Spinal cord (tissue), 10 donors: ENCODE data around the gene ZNF574. TPM values are rescaled to one million over a fixed set of nuclear protein-coding genes. Genes with fewer than 3 reads are reported as not detected.

ENCODE experiments used
- DNase-seq, 6 donors: peaks; one replicate each; pipeline versions ENCODE4 v3.0.0 to v3.0.0-alpha.2; 2013 to 2015; ENCODE audit warnings: low spot score in 6 of 6, low read depth in 4 of 6
- H3K27ac ChIP-seq: one replicate; pipeline ENCODE4 v1.5.1; 2013; ENCODE audit warnings: low read depth, low read length, control low read depth
- H3K27me3 ChIP-seq: one replicate; pipeline ENCODE4 v1.6.1; 2013; ENCODE audit warnings: low read length; ENCODE audit not compliant: control insufficient read depth, insufficient read depth
- H3K36me3 ChIP-seq: one replicate; pipeline ENCODE4 v1.6.1; 2013; ENCODE audit warnings: low read length; ENCODE audit not compliant: control insufficient read depth, insufficient read depth
- H3K4me1 ChIP-seq: one replicate; pipeline ENCODE4 v1.6.1; 2013; ENCODE audit warnings: low read length; ENCODE audit not compliant: control insufficient read depth, insufficient read depth
- H3K4me3 ChIP-seq: one replicate; pipeline ENCODE4 v1.5.1; 2013; ENCODE audit warnings: low read depth, low read length, control low read depth
- H3K9me3 ChIP-seq: one replicate; pipeline ENCODE4 v1.6.1; 2013; ENCODE audit warnings: low read length; ENCODE audit not compliant: control insufficient read depth, insufficient read depth
- WGBS: methylation state at CpG from one replicate; pipeline ENCODE4 v1.1.5; 2013; ENCODE audit warnings: missing lambda C conversion rate; ENCODE audit not compliant: insufficient coverage; 5-methylcytosine and 5-hydroxymethylcytosine counted together
- polyA plus RNA-seq, 2 donors: library from polyadenylated mRNA; unstranded; fragments of 120-200 nt; gene quantifications; one replicate each; pipeline ENCODE4 v1.2.1, GENCODE V29; 2013; ENCODE audit not compliant: insufficient read length in 2 of 2
- total RNA-seq, 2 donors: library from RNA; depleted of rRNA in 1 of 2; stranded (reverse); fragments of 120-200 nt in 1 of 2; fragments of >200 nt in 1 of 2; gene quantifications; one replicate each; pipeline versions ENCODE4 v1.2.3 to v1.2.4, GENCODE V29; 2013 to 2014
- donor health status: healthy.

Gene ZNF574
- total and polyA plus RNA-seq, 4 donors: 7.6 to 19.4 (median 14.0) TPM

GRCh38 chr19:42108527-42109389, 32.8 kb downstream of the ZNF574 start:
- Histone ChIP-seq H3K4me1 (peaks cover 3% of the 10 kb centered on the region), H3K4me3 (no peak overlapping the region), H3K27ac (no peak overlapping the region), H3K9me3 (no peaks in the 10 kb centered on the region), H3K27me3 (no peaks in the 10 kb centered on the region), H3K36me3 (peaks cover 3% of the 10 kb centered on the region)
- peak; percentile 21 to 95 (median 68) for DNase-seq
- WGBS: 20% methylated on average over 11 of the region's 16 CpGs

- H3K4me1 ChIP-seq: peaks cover 12% of the 10 kb centered on the region
- no CpG with 5 or more reads among the region's 3 CpGs for WGBS
- no peaks in the 10 kb centered on the region for H3K27me3 ChIP-seq
- no peak overlapping the region for H3K4me3 ChIP-seq
- no peak overlapping the region for H3K27ac ChIP-seq
- no peak for DNase-seq
- H3K36me3 ChIP-seq: peaks cover 3% of the 10 kb centered on the region
- H3K9me3 ChIP-seq: no peaks in the 10 kb centered on the region
Observed at GRCh38 chr19:42109896-42110295, 33.9 kb downstream of the ZNF574 start.

- Histone ChIP-seq H3K9me3 (no peaks in the 10 kb centered on the region), H3K27me3 (no peaks in the 10 kb centered on the region), H3K4me3 (no peak overlapping the region), H3K36me3 (peaks cover 7% of the 10 kb centered on the region), H3K4me1 (peaks cover 12% of the 10 kb centered on the region), H3K27ac (no peak overlapping the region)
- no CpG with 5 or more reads among the region's 1 CpG for WGBS
- no peak for DNase-seq
Observed at GRCh38 chr19:42110658-42111057, 34.7 kb downstream of the ZNF574 start.

- Histone ChIP-seq H3K4me3 (no peak overlapping the region), H3K36me3 (peaks cover 9% of the 10 kb centered on the region), H3K27me3 (no peaks in the 10 kb centered on the region), H3K27ac (no peak overlapping the region), H3K9me3 (no peaks in the 10 kb centered on the region), H3K4me1 (peaks cover 12% of the 10 kb centered on the region)
- no peak for DNase-seq
- 73% methylated on average over 1 of the region's 1 CpG for WGBS
Observed at GRCh38 chr19:42111384-42111783, 35.4 kb downstream of the ZNF574 start.

- DNase-seq: no peak
- peaks cover 12% of the 10 kb centered on the region for H3K4me1 ChIP-seq
- 50% methylated on average over 1 of the region's 3 CpGs for WGBS
- H3K27me3 ChIP-seq: no peaks in the 10 kb centered on the region
- H3K4me3 ChIP-seq: no peak overlapping the region
- no peaks in the 10 kb centered on the region for H3K9me3 ChIP-seq
- H3K27ac ChIP-seq: no peak overlapping the region
- peaks cover 13% of the 10 kb centered on the region for H3K36me3 ChIP-seq
Observed at GRCh38 chr19:42111811-42112210, 35.8 kb downstream of the ZNF574 start.

- peak in 1 of 6 donors; percentile 37 for DNase-seq
- 53% methylated on average over 9 of the region's 10 CpGs for WGBS
- H3K27ac ChIP-seq: no peak overlapping the region
Observed at GRCh38 chr19:42113641-42114348, 37.8 kb downstream of the ZNF574 start.

GRCh38 chr19:42114412-42114811, 38.4 kb downstream of the ZNF574 start:
- Histone ChIP-seq H3K4me3 (no peak overlapping the region), H3K27me3 (no peaks in the 10 kb centered on the region), H3K36me3 (peaks cover 17% of the 10 kb centered on the region), H3K27ac (no peak overlapping the region), H3K4me1 (peaks cover 12% of the 10 kb centered on the region), H3K9me3 (no peaks in the 10 kb centered on the region)
- WGBS: 16% methylated on average over 7 of the region's 7 CpGs
- peak in 1 of 6 donors; percentile 30 for DNase-seq

More at GRCh38 chr19:42113641-42114348, 37.8 kb downstream of the ZNF574 start:
- Histone ChIP-seq H3K27me3 (no peaks in the 10 kb centered on the region), H3K4me1 (peaks cover 12% of the 10 kb centered on the region), H3K4me3 (no peak overlapping the region), H3K9me3 (no peaks in the 10 kb centered on the region), H3K36me3 (peaks cover 20% of the 10 kb centered on the region)

GRCh38 chr19:42115219-42115618, 39.3 kb downstream of the ZNF574 start:
- H3K27me3 ChIP-seq: no peaks in the 10 kb centered on the region
- peaks cover 17% of the 10 kb centered on the region for H3K36me3 ChIP-seq
- 66% methylated on average over 3 of the region's 4 CpGs for WGBS
- DNase-seq: no peak
- peaks cover 12% of the 10 kb centered on the region for H3K4me1 ChIP-seq
- no peak overlapping the region for H3K4me3 ChIP-seq
- no peak overlapping the region for H3K27ac ChIP-seq
- no peaks in the 10 kb centered on the region for H3K9me3 ChIP-seq

GRCh38 chr19:42115705-42116104, 39.7 kb downstream of the ZNF574 start:
- 88% methylated on average over 4 of the region's 4 CpGs for WGBS
- Histone ChIP-seq H3K4me1 (peaks cover 12% of the 10 kb centered on the region), H3K27me3 (no peaks in the 10 kb centered on the region), H3K4me3 (no peak overlapping the region), H3K9me3 (no peaks in the 10 kb centered on the region), H3K27ac (no peak overlapping the region), H3K36me3 (peaks cover 17% of the 10 kb centered on the region)
- DNase-seq: no peak
